Activated CD8-positive, alpha-beta memory T cell treated with anti-CD3 and anti-CD28 coated beads for 4 hours (primary cell): ENCODE data around the gene MBD2.

Experiments used
- DNase-seq, 2 donors: peaks; one replicate each; pipeline ENCODE4 v3.0.0-alpha.2; 2020; ENCODE audit warnings: low read depth in 2 of 2

MBD2 gene

GRCh38 chr18:54102123-54102522, 122.3 kb downstream of the MBD2 start:
- DNase-seq, result no peak
